H1 (cell line): ENCODE measurements around the gene S100P.

ENCODE experiments used
- MAX ChIP-seq: IDR thresholded peaks from 2 replicates; pipeline ENCODE4 v1.6.1; 2012; ENCODE audit warnings: inconsistent platforms
- TF ChIP-seq, protein P1 (sequence below): IDR thresholded peaks from 2 replicates; pipeline ENCODE4 v1.6.1; 2011; ENCODE audit warnings: low read length, improper control_type of control experiment
- TF ChIP-seq, protein P2 (sequence below), 3 experiments: IDR thresholded peaks; 1 replicate in 2 of 3; 2 replicates in 1 of 3; pipeline versions ENCODE4 v1.5.1 to v1.6.1; 2011; ENCODE audit warnings: low read length in 3 of 3, mild to moderate bottlenecking in 3 of 3, inconsistent platforms in 2 of 3, low read depth in 1 of 3, moderate library complexity in 1 of 3; ENCODE audit not compliant: insufficient read depth in 1 of 3; ENCODE audit errors: control extremely low read depth in 1 of 3

DNA sequence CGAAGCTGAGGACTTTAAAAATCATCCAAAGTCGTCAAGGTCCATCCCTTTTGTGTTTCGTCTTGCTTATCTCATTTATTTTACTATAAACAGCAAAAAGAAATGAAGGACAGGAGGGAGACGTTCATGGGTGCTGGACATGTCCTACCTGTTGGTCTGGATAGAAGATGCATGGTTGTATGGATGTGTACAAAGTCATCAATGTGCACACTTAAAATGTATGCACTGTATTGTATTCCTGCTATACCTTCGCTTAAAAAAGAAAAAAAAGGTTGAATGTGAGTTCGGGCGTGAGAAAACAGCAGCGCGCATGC is 22.0 kb downstream of the S100P start:
- TF ChIP-seq, protein P1, sequence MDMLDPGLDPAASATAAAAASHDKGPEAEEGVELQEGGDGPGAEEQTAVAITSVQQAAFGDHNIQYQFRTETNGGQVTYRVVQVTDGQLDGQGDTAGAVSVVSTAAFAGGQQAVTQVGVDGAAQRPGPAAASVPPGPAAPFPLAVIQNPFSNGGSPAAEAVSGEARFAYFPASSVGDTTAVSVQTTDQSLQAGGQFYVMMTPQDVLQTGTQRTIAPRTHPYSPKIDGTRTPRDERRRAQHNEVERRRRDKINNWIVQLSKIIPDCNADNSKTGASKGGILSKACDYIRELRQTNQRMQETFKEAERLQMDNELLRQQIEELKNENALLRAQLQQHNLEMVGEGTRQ: no peak
- no peak for TF ChIP-seq MAX
- TF ChIP-seq, protein P2, sequence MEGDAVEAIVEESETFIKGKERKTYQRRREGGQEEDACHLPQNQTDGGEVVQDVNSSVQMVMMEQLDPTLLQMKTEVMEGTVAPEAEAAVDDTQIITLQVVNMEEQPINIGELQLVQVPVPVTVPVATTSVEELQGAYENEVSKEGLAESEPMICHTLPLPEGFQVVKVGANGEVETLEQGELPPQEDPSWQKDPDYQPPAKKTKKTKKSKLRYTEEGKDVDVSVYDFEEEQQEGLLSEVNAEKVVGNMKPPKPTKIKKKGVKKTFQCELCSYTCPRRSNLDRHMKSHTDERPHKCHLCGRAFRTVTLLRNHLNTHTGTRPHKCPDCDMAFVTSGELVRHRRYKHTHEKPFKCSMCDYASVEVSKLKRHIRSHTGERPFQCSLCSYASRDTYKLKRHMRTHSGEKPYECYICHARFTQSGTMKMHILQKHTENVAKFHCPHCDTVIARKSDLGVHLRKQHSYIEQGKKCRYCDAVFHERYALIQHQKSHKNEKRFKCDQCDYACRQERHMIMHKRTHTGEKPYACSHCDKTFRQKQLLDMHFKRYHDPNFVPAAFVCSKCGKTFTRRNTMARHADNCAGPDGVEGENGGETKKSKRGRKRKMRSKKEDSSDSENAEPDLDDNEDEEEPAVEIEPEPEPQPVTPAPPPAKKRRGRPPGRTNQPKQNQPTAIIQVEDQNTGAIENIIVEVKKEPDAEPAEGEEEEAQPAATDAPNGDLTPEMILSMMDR (IDR thresholded peaks at IDR 0.05; ENCODE audit: control extremely low read depth in 1 of 3, insufficient read depth in 1 of 3, low read depth in 1 of 3, low read length in 3 of 3): no peak
